ENCODE results near the gene PCAT6. TPM values are rescaled to one million over a fixed set of nuclear protein-coding genes. Genes with fewer than 3 reads are reported as not detected.

PCAT6 gene
- total RNA-seq, 4 donors from 2014 or later = 4.3 TPM; not detected in 3

- no peak for ATAC-seq
- no peak overlapping the region for H3K4me3 ChIP-seq
- TF ChIP-seq, protein P1, sequence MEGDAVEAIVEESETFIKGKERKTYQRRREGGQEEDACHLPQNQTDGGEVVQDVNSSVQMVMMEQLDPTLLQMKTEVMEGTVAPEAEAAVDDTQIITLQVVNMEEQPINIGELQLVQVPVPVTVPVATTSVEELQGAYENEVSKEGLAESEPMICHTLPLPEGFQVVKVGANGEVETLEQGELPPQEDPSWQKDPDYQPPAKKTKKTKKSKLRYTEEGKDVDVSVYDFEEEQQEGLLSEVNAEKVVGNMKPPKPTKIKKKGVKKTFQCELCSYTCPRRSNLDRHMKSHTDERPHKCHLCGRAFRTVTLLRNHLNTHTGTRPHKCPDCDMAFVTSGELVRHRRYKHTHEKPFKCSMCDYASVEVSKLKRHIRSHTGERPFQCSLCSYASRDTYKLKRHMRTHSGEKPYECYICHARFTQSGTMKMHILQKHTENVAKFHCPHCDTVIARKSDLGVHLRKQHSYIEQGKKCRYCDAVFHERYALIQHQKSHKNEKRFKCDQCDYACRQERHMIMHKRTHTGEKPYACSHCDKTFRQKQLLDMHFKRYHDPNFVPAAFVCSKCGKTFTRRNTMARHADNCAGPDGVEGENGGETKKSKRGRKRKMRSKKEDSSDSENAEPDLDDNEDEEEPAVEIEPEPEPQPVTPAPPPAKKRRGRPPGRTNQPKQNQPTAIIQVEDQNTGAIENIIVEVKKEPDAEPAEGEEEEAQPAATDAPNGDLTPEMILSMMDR (IDR thresholded peaks at IDR 0.05 in 4 of 5, conservative IDR thresholded peaks at IDR 0.05 in 1 of 5) = no peak
- no peak for TF ChIP-seq POLR2A (IDR thresholded peaks at IDR 0.05)
- in situ Hi-C loops (cut with MboI; ENCODE audit: low sequenced_read_pairs in 4 of 4) = no loop called here
- peaks cover 0 to 4% of the 10 kb centered on the region in 2 donors for H3K36me3 ChIP-seq
- H3K9me3 ChIP-seq = no peaks in the 10 kb centered on the region
- no peak overlapping the region for H3K27ac ChIP-seq
- intact Hi-C loops (cut with DNase I; ENCODE audit: low total_unique reads) = no loop called here
- no peak for DNase-seq
- no peaks in the 10 kb centered on the region for H3K27me3 ChIP-seq
- no peaks in the 10 kb centered on the region for H3K4me1 ChIP-seq
Measured at GRCh38 chr1:202781180-202781579, 29.6 kb upstream of the PCAT6 start.

GRCh38 chr1:202786804-202787203, 23.9 kb upstream of the PCAT6 start:
- peaks cover 0 to 3% of the 10 kb centered on the region in 2 donors for H3K4me1 ChIP-seq
- intact Hi-C loops (cut with DNase I; ENCODE audit: low total_unique reads) (no loop called here), in situ Hi-C loops (cut with MboI; ENCODE audit: low sequenced_read_pairs in 4 of 4) (no loop called here)
- no peaks in the 10 kb centered on the region for H3K9me3 ChIP-seq
- TF ChIP-seq, protein P1 (IDR thresholded peaks at IDR 0.05 in 4 of 5, conservative IDR thresholded peaks at IDR 0.05 in 1 of 5) = no peak
- no peak for TF ChIP-seq POLR2A (IDR thresholded peaks at IDR 0.05)
- H3K36me3 ChIP-seq = no peaks in the 10 kb centered on the region
- H3K4me3 ChIP-seq = no peak overlapping the region
- ATAC-seq (no peak), DNase-seq (no peak)
- no peak overlapping the region for H3K27ac ChIP-seq
- H3K27me3 ChIP-seq = no peaks in the 10 kb centered on the region

- ATAC-seq = no peak
Measured at GRCh38 chr1:202788800-202789199, 22.0 kb upstream of the PCAT6 start.

DNA sequence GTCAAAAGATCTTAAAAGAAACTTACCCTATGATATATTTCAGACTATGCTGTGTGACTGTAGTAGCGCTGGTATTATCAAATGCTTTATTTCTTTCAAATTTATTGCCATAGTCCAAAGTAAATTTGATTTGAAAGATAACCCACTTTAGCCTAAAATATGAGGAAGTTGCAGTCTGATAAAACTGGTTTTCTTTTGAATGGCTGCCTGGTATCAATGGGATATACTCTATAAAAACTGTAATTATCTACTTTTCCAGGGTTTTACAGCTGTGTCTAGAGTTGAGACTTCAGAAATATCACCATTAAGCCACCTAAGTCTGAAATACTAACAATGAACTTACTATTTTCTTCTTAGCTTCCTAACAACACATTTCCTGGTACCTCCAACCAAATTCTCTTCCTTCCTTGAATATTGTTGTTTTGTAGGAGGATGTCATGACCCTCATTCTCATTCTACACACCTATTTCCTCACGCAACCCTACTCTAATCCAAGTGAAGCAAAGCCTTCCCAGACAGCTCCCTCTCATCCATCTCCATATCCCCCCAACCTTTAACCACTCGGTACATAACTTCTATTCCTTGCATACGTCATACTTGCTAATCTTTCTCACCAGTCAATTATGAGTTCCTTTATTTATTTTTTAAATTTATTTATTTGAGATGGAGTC, 19.5 kb upstream of the PCAT6 start:
- H3K4me1 ChIP-seq = peaks cover 0 to 3% of the 10 kb centered on the region in 2 donors
- no peak overlapping the region for H3K4me3 ChIP-seq
- DNase-seq = no peak
- no peak overlapping the region for H3K27ac ChIP-seq
- H3K27me3 ChIP-seq = no peaks in the 10 kb centered on the region
- TF ChIP-seq, protein P1 (IDR thresholded peaks at IDR 0.05 in 4 of 5, conservative IDR thresholded peaks at IDR 0.05 in 1 of 5) = no peak
- no peak for TF ChIP-seq POLR2A (IDR thresholded peaks at IDR 0.05)
- H3K36me3 ChIP-seq = no peaks in the 10 kb centered on the region
- H3K9me3 ChIP-seq = no peaks in the 10 kb centered on the region
- intact Hi-C loops (cut with DNase I; ENCODE audit: low total_unique reads) (no loop called here), in situ Hi-C loops (cut with MboI; ENCODE audit: low sequenced_read_pairs in 4 of 4) (no loop called here)
- ATAC-seq = no peak

More at GRCh38 chr1:202788800-202789199, 22.0 kb upstream of the PCAT6 start:
- Histone ChIP-seq H3K9me3 (no peaks in the 10 kb centered on the region), H3K4me3 (no peak overlapping the region), H3K27ac (no peak overlapping the region), H3K4me1 (peaks cover 0 to 3% of the 10 kb centered on the region in 2 donors), H3K27me3 (no peaks in the 10 kb centered on the region), H3K36me3 (no peaks in the 10 kb centered on the region)
- intact Hi-C loops (cut with DNase I; ENCODE audit: low total_unique reads) = no loop called here
- in situ Hi-C loops (cut with MboI; ENCODE audit: low sequenced_read_pairs in 4 of 4) = no loop called here
- no peak for TF ChIP-seq POLR2A (IDR thresholded peaks at IDR 0.05)
- TF ChIP-seq, protein P1 (IDR thresholded peaks at IDR 0.05 in 4 of 5, conservative IDR thresholded peaks at IDR 0.05 in 1 of 5) = no peak
- no peak for DNase-seq
